ENCODE measurements around the gene MGMT. TPM values are rescaled to one million over a fixed set of nuclear protein-coding genes. Genes with fewer than 3 reads are reported as not detected.

Gene MGMT
- total and polyA plus RNA-seq, 9 of the 15 experiments (the other 6 are each of a cell fraction or from before 2014, with no cell fraction given), result 0.03 to 0.29 (median 0.11) TPM; not detected in 4

- in situ Hi-C loops (cut with MboI), result no loop called here
- CTCF ChIA-PET (ENCODE audit: low intra/inter-chr PET ratio), result no interaction called here
- TF ChIP-seq UBTF (IDR thresholded peaks at IDR 0.05; ENCODE audit: borderline replicate concordance in 1 of 2, low read depth in 2 of 2, low read length in 2 of 2) (no peak), ETS2 (tag; IDR thresholded peaks at IDR 0.05; ENCODE audit: borderline replicate concordance, poor library complexity, severe bottlenecking) (no peak), TAF7 (tag; IDR thresholded peaks at IDR 0.05) (no peak), ZNF695 (CRISPR knock-in tag; IDR thresholded peaks at IDR 0.05) (no peak), GTF3C2 (IDR thresholded peaks at IDR 0.05; ENCODE audit: borderline replicate concordance, extremely low read depth, insufficient read length) (no peak), ZNF511 (CRISPR knock-in tag; IDR thresholded peaks at IDR 0.05) (no peak), ZFP30 (CRISPR knock-in tag; IDR thresholded peaks at IDR 0.05; ENCODE audit: borderline replicate concordance) (no peak), SIRT6 (IDR thresholded peaks at IDR 0.05; ENCODE audit: low read depth, low read length) (no peak), SMARCC2 (IDR thresholded peaks at IDR 0.05; ENCODE audit: low read depth) (no peak), KDM4B (IDR thresholded peaks at IDR 0.05; ENCODE audit: borderline replicate concordance in 2 of 2, low read depth in 1 of 2) (no peak), ZNF395 (CRISPR knock-in tag; IDR thresholded peaks at IDR 0.05) (no peak), RAD21 (CRISPR knock-in tag; conservative IDR thresholded peaks at IDR 0.05 in 1 of 2, IDR thresholded peaks at IDR 0.05 in 1 of 2) (no peak), TCF3 (CRISPR knock-in tag; IDR thresholded peaks at IDR 0.05) (no peak)
These were observed 66.2 kb downstream of the MGMT start for GRCh38 chr10:129533281-129533680.

More at GRCh38 chr10:129533281-129533680, 66.2 kb downstream of the MGMT start:
- ATAC-seq (no peak), FAIRE-seq (no peak), DNase-seq (ENCODE audit: extremely low read depth in 1 of 4, low spot score in 3 of 4) (no peak)
- peaks cover 0 to 4% of the 10 kb centered on the region in 2 experiments; a peak in 1 of 5 replicates for H3K27me3 ChIP-seq (ENCODE audit: control insufficient read depth in 2 of 2, insufficient read depth in 2 of 2, low read length in 2 of 2)
- no peaks in the 10 kb centered on the region for H3K36me3 ChIP-seq (ENCODE audit: control insufficient read depth, insufficient read depth, low read length)
- H3K9me1 ChIP-seq (ENCODE audit: control insufficient read depth, insufficient read depth, low read length), result no peaks in the 10 kb centered on the region
- H3K9me3 ChIP-seq (replicated peaks; ENCODE audit: control insufficient read depth, insufficient read depth, low read depth, low read length), result no peaks in the 10 kb centered on the region
- no peak overlapping the region for H2AFZ ChIP-seq (ENCODE audit: low read depth, low read length)
- H3K4me2 ChIP-seq (ENCODE audit: insufficient read depth, low read length), result no peak overlapping the region
- no peak overlapping the region for H3K27ac ChIP-seq (ENCODE audit: extremely low read depth, low read depth, low read length)
- intact Hi-C loops (cut with micrococcal nuclease), result no loop called here
- H3K9ac ChIP-seq (ENCODE audit: insufficient read depth in 1 of 2, low read depth in 2 of 2, low read length in 2 of 2), result no peak overlapping the region
- H3K4me1 ChIP-seq (replicated peaks in 1 of 2; ENCODE audit: control insufficient read depth in 2 of 2, insufficient read depth in 2 of 2, low read length in 2 of 2), result no peaks in the 10 kb centered on the region
- no peaks in the 10 kb centered on the region for H3K79me2 ChIP-seq (ENCODE audit: control insufficient read depth, insufficient read depth, low read length)
- POLR2A ChIA-PET, result no interaction called here
- WGBS (ENCODE audit: insufficient coverage, low coverage, missing lambda C conversion rate), result 0% methylated on average over 10 of the region's 11 CpGs
- BruUV-seq (replicated peaks), result no TSS peak
- H4K20me1 ChIP-seq (replicated peaks; ENCODE audit: control insufficient read depth, insufficient read depth, low read length), result no peaks in the 10 kb centered on the region
- H3K4me3 ChIP-seq, result no peak overlapping the region

All from K562 (cell line).